HG02571 (cell line): Measurements from ENCODE around the gene PMS2.
"Not testable (repeated sequence)": the region's sequence is repeated elsewhere in the genome, so short reads cannot be mapped to it uniquely, and the experiment has no call there.

Source experiments
- ATAC-seq: cut with Tn5 transposase; IDR thresholded peaks from one replicate; pipeline ENCODE4 v1.9.1; 2021; ENCODE audit warnings: mild to moderate bottlenecking, moderate library complexity; ENCODE audit not compliant: unreplicated experiment

The PMS2 gene

GRCh38 chr7:5924180-5924579 is 84.7 kb downstream of the PMS2 start:
- not testable (repeated sequence) for ATAC-seq
